HCT116 (cell line): ENCODE results near the gene MICALL2. TPM values are rescaled to one million over a fixed set of nuclear protein-coding genes. Genes with fewer than 3 reads are reported as not detected.

Experiments
- ATAC-seq: fragments of 200-7000 bp; cut with Tn5 transposase; 2 replicates; pipeline ENCODE4 v1.9.1; 2020; ENCODE audit warnings: mild to moderate bottlenecking, moderate library complexity
- BruUV-seq: library from RNA; stranded (reverse); fragments of 400-500 nt; replicated peaks from 2 replicates; lab custom pipeline; 2021; lab: Mats Ljungman, UMichigan
- CTCF ChIA-PET: fragments of 300-600 bp; sonication (Branson Sonifier 250); formaldehyde crosslinking; loops from one replicate; lab custom pipeline; 2021; ENCODE audit warnings: antibody characterized with exemption; lab: Charles Lee
- POLR2A ChIA-PET: fragments of 300-600, 350-600 bp; sonication (Branson Sonifier 250); formaldehyde crosslinking; loops from one replicate; lab custom pipeline; 2021; ENCODE audit warnings: antibody characterized with exemption; lab: Charles Lee
- RAD21 ChIA-PET, 2 experiments: fragments of 300-600 bp; sonication (Branson Sonifier 250); formaldehyde crosslinking; loops; one replicate each; lab custom pipeline; 2023; ENCODE audit warnings: low total read pairs in 2 of 2; ENCODE audit not compliant: uncharacterized antibody in 2 of 2, unreplicated experiment in 2 of 2, low non-redundant PET in 1 of 2; lab: Charles Lee
- DNase-seq: peaks from one replicate; pipeline ENCODE4 v3.0.0-alpha.2; 2010; ENCODE audit warnings: low read depth, low spot score
- H2AFZ ChIP-seq: fragments of 200-600 bp; shearing (Covaris generic), sonication (generic); 2 replicates; pipeline ENCODE4 v1.6.1; 2017; ENCODE audit warnings: low read depth, mixed run types, mixed read lengths, antibody characterized with exemption, low read length; ENCODE audit not compliant: poor library complexity, severe bottlenecking
- H3K27ac ChIP-seq: 2 replicates; pipeline ENCODE4 v1.5.1; 2012; ENCODE audit warnings: low read depth, low read length
- H3K27me3 ChIP-seq: fragments of 200-600 bp; sonication (generic); 2 replicates; pipeline ENCODE4 v1.6.1; 2016; ENCODE audit warnings: mixed run types, low read length, mixed read lengths; ENCODE audit not compliant: insufficient read depth
- H3K36me3 ChIP-seq, 2 experiments: fragments of 200-500 bp in 1 of 2; fragments of 200-600 bp in 1 of 2; sonication (Bioruptor generic) in 1 of 2; sonication (generic) in 1 of 2; 2 replicates each; pipeline versions ENCODE4 v1.5.1 to v1.6.1; 2014 to 2016; ENCODE audit warnings: low read length in 2 of 2, inconsistent platforms in 1 of 2, mixed read lengths in 1 of 2, mixed run types in 1 of 2; ENCODE audit not compliant: insufficient read depth in 2 of 2, control insufficient read depth in 1 of 2
- H3K4me1 ChIP-seq, 2 experiments: fragments of 200-600 bp in 1 of 2; sonication (generic) in 1 of 2; 2 replicates each; pipeline versions ENCODE4 v1.5.1 to v1.6.1; 2012 to 2017; ENCODE audit warnings: low read length in 2 of 2, inconsistent platforms in 1 of 2, mild to moderate bottlenecking in 1 of 2, mixed read lengths in 1 of 2, mixed run types in 1 of 2, moderate library complexity in 1 of 2; ENCODE audit not compliant: insufficient read depth in 2 of 2, control insufficient read depth in 1 of 2
- H3K4me2 ChIP-seq: fragments of 200-600 bp; sonication (generic); 2 replicates; pipeline ENCODE4 v1.6.1; 2017; ENCODE audit warnings: mixed run types, low read length, mixed read lengths
- H3K4me3 ChIP-seq, 2 experiments: fragments of 200-600 bp in 1 of 2; sonication (generic) in 1 of 2; replicated peaks in 1 of 2; 2 replicates each; pipeline ENCODE4 v1.5.1; 2011 to 2016; ENCODE audit warnings: low read length in 2 of 2, control low read depth in 1 of 2, low read depth in 1 of 2, mild to moderate bottlenecking in 1 of 2, mixed read lengths in 1 of 2, mixed run types in 1 of 2
- H3K79me2 ChIP-seq: fragments of 200-600 bp; sonication (generic); 2 replicates; pipeline ENCODE4 v1.6.1; 2017; ENCODE audit warnings: mild to moderate bottlenecking, mixed run types, low read length, moderate library complexity, mixed read lengths; ENCODE audit not compliant: insufficient read depth
- H3K9ac ChIP-seq: fragments of 200-600 bp; sonication (generic); 2 replicates; pipeline ENCODE4 v1.6.1; 2016; ENCODE audit warnings: low read length, mixed read lengths
- H3K9me2 ChIP-seq: fragments of 200-600 bp; sonication (generic), shearing (Covaris generic); 2 replicates; pipeline ENCODE4 v1.6.1; 2017; ENCODE audit warnings: mixed run types, mild to moderate bottlenecking, moderate library complexity; ENCODE audit not compliant: insufficient read depth
- H3K9me3 ChIP-seq, 2 experiments: fragments of 200-500 bp in 1 of 2; fragments of 200-600 bp in 1 of 2; sonication (Bioruptor generic) in 1 of 2; sonication (generic) in 1 of 2; 2 replicates each; pipeline ENCODE4 v1.6.1; 2014 to 2017; ENCODE audit warnings: low read length in 2 of 2, mixed read lengths in 2 of 2, inconsistent platforms in 1 of 2, low read depth in 1 of 2, mild to moderate bottlenecking in 1 of 2, mixed run types in 1 of 2, moderate library complexity in 1 of 2; ENCODE audit not compliant: control insufficient read depth in 1 of 2, insufficient read depth in 1 of 2
- H4K20me1 ChIP-seq: fragments of 200-600 bp; sonication (generic), shearing (Covaris generic); 2 replicates; pipeline ENCODE4 v1.6.1; 2017; ENCODE audit warnings: mixed run types, mild to moderate bottlenecking, moderate library complexity; ENCODE audit not compliant: insufficient read depth
- CTCF ChIP-seq, 3 experiments: fragments of 200-600 bp in 1 of 3; sonication (generic) in 1 of 3; IDR thresholded peaks in 2 of 3; conservative IDR thresholded peaks in 1 of 3; 2 replicates each; pipeline ENCODE4 v1.5.1; 2012 to 2017; ENCODE audit warnings: low read depth in 2 of 3, low read length in 2 of 3, antibody characterized with exemption in 1 of 3, borderline replicate concordance in 1 of 3, control low read depth in 1 of 3, mild to moderate bottlenecking in 1 of 3, mixed read lengths in 1 of 3, mixed run types in 1 of 3, moderate library complexity in 1 of 3; ENCODE audit not compliant: insufficient read depth in 1 of 3
- EGR1 ChIP-seq: IDR thresholded peaks from 2 replicates; pipeline ENCODE4 v1.6.1; 2012; ENCODE audit warnings: low read depth
- ELF1 ChIP-seq: IDR thresholded peaks from 2 replicates; pipeline ENCODE4 v1.6.1; 2012; ENCODE audit warnings: low read depth, borderline replicate concordance
- JUND ChIP-seq: IDR thresholded peaks from 2 replicates; pipeline ENCODE4 v1.6.1; 2012
- POLR2A ChIP-seq: IDR thresholded peaks from 2 replicates; pipeline ENCODE4 v1.7.0; 2011; ENCODE audit warnings: borderline replicate concordance; ENCODE audit not compliant: insufficient read depth, insufficient read length; ENCODE audit errors: extremely low read depth
- SP1 ChIP-seq: IDR thresholded peaks from 2 replicates; pipeline ENCODE4 v1.6.1; 2012; ENCODE audit warnings: low read depth
- SRF ChIP-seq: IDR thresholded peaks from 2 replicates; pipeline ENCODE4 v1.6.1; 2012; ENCODE audit warnings: low read depth
- YY1 ChIP-seq: IDR thresholded peaks from 2 replicates; pipeline ENCODE4 v1.6.1; 2011; ENCODE audit warnings: low read length, low read depth, moderate library complexity, mild to moderate bottlenecking; ENCODE audit not compliant: insufficient replicate concordance; ENCODE audit errors: extremely low read depth
- ZFX ChIP-seq: fragments of 450-650 bp; IDR thresholded peaks from 2 replicates; pipeline ENCODE4 v1.6.1; 2017
- ZNF274 ChIP-seq: fragments of 200-500 bp; sonication (Bioruptor generic); IDR thresholded peaks from 2 replicates; pipeline ENCODE4 v1.6.1; 2014; ENCODE audit warnings: mild to moderate bottlenecking, low read depth, low read length, inconsistent platforms
- intact Hi-C: fragments of 100-400 bp; cut with micrococcal nuclease; formaldehyde crosslinking; loops from 2 replicates; pipeline ENCODE4 v1.10.0; 2022
- total RNA-seq: library from RNA; stranded (reverse); gene quantifications from one replicate; pipeline ENCODE4 v1.2.1, GENCODE V29; 2021; ENCODE audit not compliant: unreplicated experiment

The MICALL2 gene
- total RNA-seq, 1 experiment from 2014 or later = 60.7 TPM

GRCh38 chr7:1450431-1450830 lies 8.8 kb downstream of the MICALL2 start:
- Histone ChIP-seq H3K4me3 (no peak overlapping the region), H3K36me3 (no peaks in the 10 kb centered on the region; a peak in 1 of 4 replicates), H3K9me3 (no peaks in the 10 kb centered on the region), H3K79me2 (peaks cover 47% of the 10 kb centered on the region), H3K4me2 (no peak overlapping the region), H3K4me1 (peaks cover 7 to 13% of the 10 kb centered on the region in 2 experiments; a peak in 3 of 4 replicates), H3K27me3 (no peaks in the 10 kb centered on the region), H4K20me1 (no peaks in the 10 kb centered on the region), H3K9me2 (no peaks in the 10 kb centered on the region), H3K27ac (no peak overlapping the region; the same call in 1 of the 2 replicates), H3K9ac (no peak overlapping the region), H2AFZ (no peak overlapping the region)
- ChIA-PET POLR2A (no interaction called here), RAD21 (no interaction called here), CTCF (no interaction called here)
- no peak for TF ChIP-seq EGR1
- ATAC-seq = no peak
- DNase-seq = no peak
- no TSS peak for BruUV-seq
- intact Hi-C loops = no loop called here

GRCh38 chr7:1449951-1450350 lies 9.3 kb downstream of the MICALL2 start:
- ChIA-PET CTCF (no interaction called here), RAD21 (no interaction called here), POLR2A (no interaction called here)
- DNase-seq = no peak
- Histone ChIP-seq H3K27me3 (no peaks in the 10 kb centered on the region), H3K9me3 (no peaks in the 10 kb centered on the region), H4K20me1 (no peaks in the 10 kb centered on the region), H3K4me3 (no peak overlapping the region), H3K4me1 (peaks cover 4 to 9% of the 10 kb centered on the region in 2 experiments; a peak in 3 of 4 replicates), H2AFZ (no peak overlapping the region)
- no peak for TF ChIP-seq ZNF274
- TF ChIP-seq, all 23 proteins: peak for 0
- H3K79me2 ChIP-seq = peaks cover 42% of the 10 kb centered on the region
- H3K9me2 ChIP-seq = no peaks in the 10 kb centered on the region
- no peak for ATAC-seq
- no peak overlapping the region; the same call in 1 of the 2 replicates for H3K27ac ChIP-seq
- H3K4me2 ChIP-seq = no peak overlapping the region
- H3K36me3 ChIP-seq = no peaks in the 10 kb centered on the region; a peak in 2 of 4 replicates
- no TSS peak for BruUV-seq
- intact Hi-C loops = no loop called here
- no peak overlapping the region for H3K9ac ChIP-seq

- Histone ChIP-seq H3K27ac (no peak overlapping the region; the same call in 1 of the 2 replicates), H4K20me1 (no peaks in the 10 kb centered on the region), H3K36me3 (no peaks in the 10 kb centered on the region; a peak in 2 of 4 replicates), H3K9me2 (no peaks in the 10 kb centered on the region), H2AFZ (no peak overlapping the region), H3K4me2 (no peak overlapping the region), H3K9ac (no peak overlapping the region), H3K79me2 (peaks cover 38% of the 10 kb centered on the region; the same call in 1 of the 2 replicates), H3K4me3 (no peak overlapping the region), H3K4me1 (peaks cover 0 to 4% of the 10 kb centered on the region in 2 experiments; a peak in 2 of 4 replicates), H3K9me3 (no peaks in the 10 kb centered on the region), H3K27me3 (no peaks in the 10 kb centered on the region)
- DNase-seq (no peak), ATAC-seq (no peak)
- RAD21 ChIA-PET = no interaction called here
- CTCF ChIA-PET = no interaction called here
- intact Hi-C loops = no loop called here
- POLR2A ChIA-PET = no interaction called here
- BruUV-seq = no TSS peak
- no peak for TF ChIP-seq POLR2A
- TF ChIP-seq CTCF (IDR thresholded peaks at IDR 0.05 in 2 of 3, conservative IDR thresholded peaks at IDR 0.05 in 1 of 3; ENCODE audit: borderline replicate concordance in 1 of 3, insufficient read depth in 1 of 3, low read depth in 2 of 3, low read length in 2 of 3) = no peak
- no peak for TF ChIP-seq YY1
- no peak for TF ChIP-seq SRF
- TF ChIP-seq ZFX = no peak
- TF ChIP-seq ELF1 = no peak
- TF ChIP-seq JUND = no peak
- no peak for TF ChIP-seq EGR1
- TF ChIP-seq SP1 = no peak
- no peak for TF ChIP-seq ZNF274
Observed at GRCh38 chr7:1449501-1449900, 9.8 kb downstream of the MICALL2 start.
